ENCODE data around the gene UROC1.

DNA sequence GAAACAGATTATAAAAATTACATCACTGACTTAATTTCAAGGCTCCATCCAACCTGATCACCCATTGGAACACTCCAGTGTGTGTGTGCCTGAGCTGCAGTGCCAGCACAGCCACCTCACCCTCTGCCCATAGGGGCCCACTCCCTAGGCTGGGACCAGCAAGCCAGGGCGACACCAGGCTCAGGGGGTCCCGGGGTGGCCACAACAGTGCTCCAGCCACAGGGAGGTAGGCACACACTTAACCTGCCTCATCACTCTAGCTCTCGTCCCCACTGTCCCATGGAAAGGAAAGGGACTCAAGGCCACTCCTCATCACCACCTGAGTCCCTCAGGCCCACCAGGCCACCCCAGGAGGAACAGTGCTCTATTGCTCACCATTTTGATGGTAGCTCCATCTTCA is 66.8 kb downstream of the UROC1 start:
- TF ChIP-seq, protein P1, sequence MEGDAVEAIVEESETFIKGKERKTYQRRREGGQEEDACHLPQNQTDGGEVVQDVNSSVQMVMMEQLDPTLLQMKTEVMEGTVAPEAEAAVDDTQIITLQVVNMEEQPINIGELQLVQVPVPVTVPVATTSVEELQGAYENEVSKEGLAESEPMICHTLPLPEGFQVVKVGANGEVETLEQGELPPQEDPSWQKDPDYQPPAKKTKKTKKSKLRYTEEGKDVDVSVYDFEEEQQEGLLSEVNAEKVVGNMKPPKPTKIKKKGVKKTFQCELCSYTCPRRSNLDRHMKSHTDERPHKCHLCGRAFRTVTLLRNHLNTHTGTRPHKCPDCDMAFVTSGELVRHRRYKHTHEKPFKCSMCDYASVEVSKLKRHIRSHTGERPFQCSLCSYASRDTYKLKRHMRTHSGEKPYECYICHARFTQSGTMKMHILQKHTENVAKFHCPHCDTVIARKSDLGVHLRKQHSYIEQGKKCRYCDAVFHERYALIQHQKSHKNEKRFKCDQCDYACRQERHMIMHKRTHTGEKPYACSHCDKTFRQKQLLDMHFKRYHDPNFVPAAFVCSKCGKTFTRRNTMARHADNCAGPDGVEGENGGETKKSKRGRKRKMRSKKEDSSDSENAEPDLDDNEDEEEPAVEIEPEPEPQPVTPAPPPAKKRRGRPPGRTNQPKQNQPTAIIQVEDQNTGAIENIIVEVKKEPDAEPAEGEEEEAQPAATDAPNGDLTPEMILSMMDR (IDR thresholded peaks at IDR 0.05), result no peak
- no peak for TF ChIP-seq POLR2A (IDR thresholded peaks at IDR 0.05)

All from prostate gland (tissue), 2 donors.